ENCODE data around the gene IRF2BPL.

GRCh38 chr14:77043177-77043983 is 14.9 kb upstream of the IRF2BPL start:
- TF ChIP-seq CTCF (conservative IDR thresholded peaks at IDR 0.05 in 1 of 2, IDR thresholded peaks at IDR 0.05 in 1 of 2; ENCODE audit: extremely low read depth in 1 of 2, insufficient read depth in 1 of 2, low read depth in 1 of 2, low read length in 2 of 2) (no peak), EZH2 (IDR thresholded peaks at IDR 0.05; ENCODE audit: borderline replicate concordance, low read length) (no peak)

Measured in mammary epithelial cell (primary cell).